ENCODE measurements around the gene CLTB. TPM values are rescaled to one million over a fixed set of nuclear protein-coding genes. Genes with fewer than 3 reads are reported as not detected.

Gene CLTB
- total RNA-seq, 2 donors from 2014 or later: 173 to 199 TPM

DNA sequence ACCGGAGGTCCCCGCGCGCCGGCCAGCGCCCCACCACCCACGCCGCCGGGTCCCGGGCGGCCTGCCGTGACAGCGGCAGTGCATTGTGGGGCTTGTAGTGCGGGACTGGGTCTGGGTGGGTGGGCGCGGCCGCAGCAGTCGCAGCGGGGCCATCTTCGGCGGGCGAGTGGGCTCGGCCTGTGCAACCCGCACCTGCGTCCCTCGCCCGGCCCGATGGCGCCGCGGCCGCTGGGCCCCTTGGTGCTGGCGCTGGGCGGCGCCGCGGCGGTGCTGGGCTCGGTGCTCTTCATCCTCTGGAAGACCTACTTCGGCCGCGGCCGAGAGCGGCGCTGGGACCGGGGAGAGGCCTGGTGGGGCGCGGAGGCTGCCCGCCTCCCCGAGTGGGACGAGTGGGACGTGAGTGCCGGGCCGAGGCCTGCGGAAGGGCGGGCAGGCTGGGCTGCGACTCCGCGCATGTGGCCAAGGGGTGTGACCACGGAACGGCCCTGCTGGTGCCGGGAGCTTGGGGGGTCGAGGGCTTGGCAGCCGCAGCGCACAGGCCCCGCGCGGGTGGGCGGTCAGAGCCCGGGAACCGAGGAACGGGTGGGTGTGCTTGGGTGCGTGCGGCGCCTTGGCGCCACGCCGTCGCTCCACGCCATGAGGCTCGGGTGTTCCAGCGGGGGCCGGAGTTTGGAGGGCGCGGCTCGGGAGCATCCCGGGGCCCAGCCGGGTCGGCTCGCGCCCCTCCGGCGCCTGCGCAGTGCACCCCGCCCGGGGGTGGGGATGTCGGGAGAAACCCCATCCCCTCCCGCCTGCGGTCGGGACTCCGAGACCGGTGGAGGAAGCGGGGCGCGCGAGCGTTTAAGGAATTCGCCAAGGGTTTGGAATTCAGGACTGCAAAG, 50.7 kb downstream of the CLTB start, which contains the start of gene ARL10:
TSS of gene ARL10 (plus strand) at position 137 of the 881 bp plus-strand sequence. CDS start at position 214, 77 bp downstream.
- DNase-seq (peak; percentile 55), ATAC-seq (peak; percentile 56 to 65)
- intact Hi-C loops (cut with DNase I): no loop called here

DNA sequence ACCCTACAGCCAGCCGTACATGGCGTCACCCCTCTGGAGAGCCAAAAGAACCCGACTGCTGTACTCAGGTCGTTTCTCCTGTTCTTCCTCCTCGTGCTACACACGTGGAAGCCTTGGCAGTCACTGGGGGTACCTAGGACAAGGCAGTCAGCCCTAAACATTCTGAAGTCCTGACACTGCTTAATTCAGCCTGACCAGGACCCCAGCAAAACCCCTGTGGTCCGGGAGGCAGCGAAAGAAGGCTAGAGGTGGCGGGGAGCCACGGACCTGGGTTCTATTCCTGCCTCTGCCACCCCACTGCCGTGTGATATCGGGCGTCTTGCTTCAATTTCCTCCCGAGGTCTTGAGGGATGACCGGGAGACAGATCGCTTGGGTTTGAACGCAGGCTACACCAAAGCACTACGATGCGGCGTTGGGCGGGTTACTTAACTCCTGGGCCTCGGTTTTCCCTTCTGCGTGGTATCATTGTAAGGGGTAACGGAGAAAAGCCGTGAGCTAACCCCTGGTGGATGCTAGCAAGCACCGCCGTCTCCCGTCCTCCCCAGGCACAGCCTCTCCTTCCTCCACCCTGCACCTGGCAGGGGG, 51.5 kb downstream of the CLTB start:
- intact Hi-C loops (cut with DNase I): no loop called here
- ATAC-seq: peak in 1 of 2 donors; percentile 2
- peak; percentile 39 for DNase-seq

DNA sequence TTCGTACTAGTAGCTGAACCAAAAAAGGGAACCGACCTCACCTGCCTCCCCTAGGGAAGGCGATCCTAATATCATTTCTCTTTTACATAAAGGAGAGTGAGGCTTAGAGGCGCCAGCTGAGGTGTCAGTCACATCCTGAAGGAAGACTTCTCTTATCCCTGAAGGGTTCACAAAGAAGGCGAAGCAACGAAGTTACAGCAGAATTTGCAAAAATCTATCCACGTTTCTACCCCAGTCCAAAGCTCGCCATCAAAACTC, 54.2 kb downstream of the CLTB start:
- DNase-seq (no peak), ATAC-seq (no peak)
- intact Hi-C loops (cut with DNase I): no loop called here

DNA sequence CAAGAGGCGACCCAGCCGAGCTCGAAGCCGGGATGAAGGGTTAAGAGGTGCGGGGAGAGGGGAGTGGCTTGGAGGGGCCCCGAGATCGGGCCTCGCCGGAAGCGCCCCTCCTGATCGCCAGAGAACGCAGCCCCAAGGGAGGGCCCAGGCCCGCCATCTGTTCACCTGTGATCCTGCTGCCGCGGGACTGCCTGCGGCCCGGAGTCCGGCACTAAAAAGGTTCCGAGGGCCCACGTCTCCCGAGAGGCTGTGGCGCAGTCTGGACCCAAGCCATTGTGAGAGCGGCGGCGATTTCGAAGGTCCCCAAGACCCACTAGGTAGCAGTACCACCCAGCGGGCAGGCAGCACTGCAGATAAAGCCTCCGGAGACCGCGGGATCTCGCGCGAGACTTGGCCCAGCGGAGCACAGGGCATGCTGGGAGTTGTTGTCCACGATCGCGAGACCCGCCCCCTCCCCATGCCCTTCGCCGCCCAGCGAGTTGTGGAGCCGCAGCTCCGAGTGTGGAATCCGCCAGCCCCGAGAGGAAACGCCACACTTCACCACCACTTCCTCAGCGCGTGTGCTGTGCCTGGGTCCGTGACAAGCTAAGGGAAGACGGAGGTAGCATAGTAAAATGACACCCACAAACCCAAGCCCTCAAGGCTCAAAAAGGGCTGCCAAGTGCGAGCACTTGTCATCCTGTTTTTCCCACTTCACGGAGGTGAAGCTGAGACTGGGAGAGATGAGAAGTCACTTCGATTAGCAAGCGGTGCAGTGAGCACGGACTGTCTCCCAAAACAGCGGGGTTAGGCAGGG, 54.7 kb downstream of the CLTB start, which contains the start of gene KIAA1191:
TSS of gene KIAA1191 (minus strand) at position 328 of the 796 bp plus-strand sequence. CDS start 2,256 bp downstream, outside the sequence.
- intact Hi-C loops (cut with DNase I): no loop called here
- peak; percentile 97 for DNase-seq
- ATAC-seq: peak; percentile 94 to 96

DNA sequence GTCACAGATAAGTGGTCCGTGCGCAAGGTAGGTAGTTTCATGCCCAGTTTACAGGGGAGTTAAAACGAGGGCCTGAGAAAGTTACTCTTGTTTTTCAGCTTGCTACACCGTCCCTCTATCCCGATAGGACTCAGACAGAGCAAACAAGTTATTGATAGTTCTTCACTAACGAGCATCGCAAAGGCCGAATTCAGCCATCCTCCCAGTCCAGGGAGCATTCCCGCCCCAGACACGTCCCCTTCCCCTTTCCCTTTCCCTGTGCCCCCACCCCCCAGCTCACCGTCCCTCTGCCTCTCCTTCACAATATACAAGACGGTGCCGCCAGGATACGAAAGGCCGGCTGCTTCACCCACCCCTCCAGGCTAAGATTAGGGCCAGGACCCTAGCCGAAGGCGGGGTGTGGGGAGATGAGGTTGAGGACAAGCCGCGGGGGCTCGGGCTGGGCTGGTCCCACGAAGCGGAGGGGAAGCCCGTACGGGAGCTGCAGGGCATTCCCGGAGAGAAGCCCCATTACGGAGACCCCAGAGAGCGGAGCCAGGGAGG, 55.4 kb downstream of the CLTB start:
- ATAC-seq: peak in 1 of 2 donors; percentile 2
- intact Hi-C loops (cut with DNase I): no loop called here
- no peak for DNase-seq

DNA sequence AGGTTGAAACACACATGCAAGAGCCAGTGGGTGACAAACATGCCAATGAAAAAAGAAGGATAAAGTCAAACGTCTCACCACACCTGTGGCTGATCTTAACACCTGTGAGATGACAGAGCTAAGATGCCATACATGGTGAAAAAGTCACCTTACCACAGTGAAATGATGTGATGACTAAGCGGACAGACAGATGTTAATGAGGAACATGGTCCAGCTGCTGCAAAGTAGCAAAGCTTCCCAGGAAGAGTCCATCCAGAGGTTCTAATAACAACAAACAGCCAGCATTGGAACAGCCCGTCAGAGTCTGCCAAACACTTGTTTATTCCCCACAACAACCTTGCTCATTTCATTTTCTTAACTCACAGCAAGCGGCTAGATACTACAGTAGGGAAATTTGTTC, 56.7 kb downstream of the CLTB start:
- ATAC-seq (no peak), DNase-seq (no peak)
- intact Hi-C loops (cut with DNase I): no loop called here

DNA sequence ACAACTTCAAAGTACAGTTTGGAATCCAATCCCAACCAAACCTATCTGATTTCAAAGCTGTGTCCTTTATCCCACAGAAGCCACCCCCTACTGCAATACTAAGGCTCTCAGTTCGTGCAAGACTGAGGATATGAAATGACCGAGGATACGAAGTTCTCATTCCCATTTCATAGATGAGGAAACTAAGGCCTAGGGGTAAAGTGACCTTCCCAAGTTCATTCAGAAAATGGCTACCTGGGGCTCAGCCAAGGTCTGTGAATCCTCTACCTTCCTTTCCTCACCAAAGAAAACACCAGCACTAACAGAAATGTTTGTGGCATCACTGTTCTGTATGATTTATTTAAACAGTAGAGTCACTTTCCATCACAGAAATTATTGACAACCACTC, 60.2 kb downstream of the CLTB start:
- DNase-seq: no peak
- intact Hi-C loops (cut with DNase I): no loop called here
- no peak for ATAC-seq

DNA sequence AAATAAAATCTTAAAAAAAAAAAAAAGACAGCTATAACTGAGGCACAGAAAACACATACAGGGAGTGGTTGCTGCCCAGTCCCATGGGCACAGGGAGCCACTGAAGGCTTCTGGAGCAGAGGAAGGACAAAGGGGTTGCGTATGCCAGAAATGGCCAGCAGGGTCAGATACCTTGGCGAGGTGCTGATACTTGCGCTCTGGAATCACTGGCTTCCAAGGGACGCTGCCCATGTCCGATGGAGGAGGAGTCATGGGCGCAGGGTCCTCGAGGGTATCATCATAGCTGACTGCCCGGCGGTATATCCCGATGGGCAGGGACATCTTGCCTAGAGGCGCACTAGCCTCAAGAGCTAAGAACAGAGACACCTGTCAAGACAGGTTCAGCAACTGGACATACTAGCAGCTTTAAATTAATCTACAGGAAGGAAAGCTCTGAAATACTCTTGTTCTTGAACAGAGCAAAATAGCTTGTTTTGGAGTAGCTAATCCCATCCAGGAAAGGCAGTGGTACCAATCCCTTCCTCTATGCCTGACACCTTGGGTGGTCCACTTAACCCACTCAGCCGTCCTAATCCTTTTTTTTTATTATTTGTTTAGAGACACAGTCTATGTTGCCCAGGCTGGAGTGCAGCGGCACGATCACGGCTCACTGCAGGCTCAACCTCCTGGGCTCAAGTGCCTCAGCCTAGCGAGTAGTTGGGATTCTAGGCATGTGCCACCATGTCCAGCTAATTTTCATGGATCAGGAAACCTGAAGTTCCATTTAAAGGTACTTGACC, 60.8 kb downstream of the CLTB start:
- DNase-seq: no peak
- intact Hi-C loops (cut with DNase I): no loop called here
- no peak for ATAC-seq

DNA sequence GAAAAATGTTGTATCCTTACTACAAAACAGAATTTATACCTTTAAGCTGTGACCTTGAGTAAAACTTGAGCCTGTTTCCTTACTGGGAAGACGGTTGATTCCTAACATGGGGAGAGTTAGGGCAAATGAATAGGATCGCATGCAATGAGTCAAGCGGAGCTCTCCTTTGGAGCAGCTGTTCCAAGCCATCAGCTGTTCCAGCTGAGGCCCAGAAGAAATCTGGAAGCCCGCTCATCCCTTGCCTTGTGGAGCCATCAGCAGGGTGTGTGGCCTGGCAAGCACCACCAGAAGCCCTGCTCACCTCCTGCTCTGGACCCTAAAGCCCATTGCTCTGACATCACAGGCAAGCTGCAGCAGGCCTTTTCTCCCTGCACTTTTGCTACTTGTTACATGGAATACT, 62.8 kb downstream of the CLTB start:
- intact Hi-C loops (cut with DNase I): no loop called here
- no peak for ATAC-seq
- no peak for DNase-seq

DNA sequence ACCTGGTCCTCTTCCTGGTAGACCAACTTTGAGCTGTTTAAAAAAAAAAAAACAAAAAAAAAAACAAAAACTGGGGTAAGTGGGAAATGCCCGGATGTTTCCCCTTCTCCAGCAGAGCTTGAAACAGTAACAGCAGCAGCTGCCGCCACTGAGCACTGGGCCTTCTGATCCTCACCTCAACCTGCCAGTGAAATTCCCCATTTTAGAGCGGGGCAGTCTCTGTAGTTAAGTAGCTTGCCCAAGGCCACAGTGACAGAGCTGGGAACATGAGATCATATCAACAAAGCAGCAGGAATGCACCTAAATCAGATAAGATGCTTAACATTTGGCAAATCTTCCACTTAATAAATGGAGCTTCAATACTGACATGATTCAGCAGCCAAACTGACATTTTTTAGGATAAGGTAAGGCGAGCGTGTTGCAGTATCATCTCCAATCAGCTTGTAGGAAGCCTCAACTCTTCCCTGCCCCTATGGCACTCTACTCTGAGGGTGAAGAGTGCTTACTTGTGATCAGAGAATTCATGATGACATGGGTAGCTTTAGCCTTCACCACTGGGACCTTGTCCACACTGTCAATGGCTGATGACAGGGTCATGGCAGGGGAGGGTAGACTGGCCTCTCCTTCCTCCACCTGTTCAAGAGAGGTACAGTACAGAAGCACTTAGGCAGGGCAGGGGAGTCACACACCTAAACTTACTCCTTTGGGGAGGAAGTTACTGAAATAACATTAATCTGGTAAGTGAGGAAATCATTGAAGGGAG, 64.0 kb downstream of the CLTB start:
- intact Hi-C loops (cut with DNase I): no loop called here
- ATAC-seq (no peak), DNase-seq (no peak)

DNA sequence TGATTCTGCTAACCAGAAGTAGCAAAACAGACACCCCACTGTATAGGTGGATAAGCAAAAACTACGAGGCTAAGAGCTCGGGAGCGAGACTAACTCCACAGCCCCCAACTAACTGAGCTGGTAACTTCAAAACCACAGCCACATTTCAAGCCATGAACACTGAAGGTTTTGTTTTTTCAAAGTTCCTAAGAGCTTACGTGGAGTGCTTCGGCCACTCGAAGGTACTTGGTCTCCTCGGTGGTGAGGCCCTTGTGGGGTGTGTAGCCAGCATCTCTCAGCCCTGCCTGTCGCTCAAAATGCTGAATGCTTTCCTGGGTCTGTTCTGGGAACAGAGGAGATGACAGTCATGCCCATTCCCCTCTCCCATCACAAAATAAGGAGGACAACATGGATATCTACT, 65.9 kb downstream of the CLTB start:
- no peak for DNase-seq
- intact Hi-C loops (cut with DNase I): no loop called here
- no peak for ATAC-seq

DNA sequence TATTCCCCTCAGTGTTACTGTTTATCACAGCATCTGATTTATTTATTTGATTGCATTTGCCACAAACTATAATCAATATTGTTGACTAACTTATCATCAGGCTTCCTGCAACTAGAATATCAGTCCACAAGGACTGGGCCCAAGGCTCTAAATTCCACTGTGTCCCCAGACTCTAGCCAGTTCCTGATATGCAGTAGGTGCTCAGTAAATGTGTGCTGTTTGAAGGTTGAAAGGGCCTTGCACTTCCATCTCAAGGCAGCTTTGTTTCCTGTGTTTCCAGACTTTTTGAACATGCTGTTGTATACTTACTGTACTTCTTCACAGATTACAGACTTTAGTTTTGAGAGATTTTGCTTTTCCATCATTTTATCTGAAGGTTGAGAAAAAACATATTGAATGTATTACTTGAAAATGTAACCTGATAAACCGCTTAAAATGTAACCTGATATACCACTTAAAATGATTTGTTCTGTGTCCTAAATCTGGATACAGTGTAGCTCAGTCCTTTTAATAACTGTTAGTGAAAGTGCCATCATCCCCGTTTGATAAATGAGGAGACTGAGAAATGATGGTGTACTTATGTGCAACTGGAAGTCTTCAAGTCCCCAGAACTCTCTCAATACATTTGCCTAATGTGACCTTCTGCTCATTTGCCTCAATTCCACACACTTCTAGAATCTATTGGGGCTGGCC, 73.4 kb downstream of the CLTB start:
- intact Hi-C loops (cut with DNase I): no loop called here
- DNase-seq: no peak

More for the DNA sequence above, 73.4 kb downstream of the CLTB start:
- ATAC-seq: no peak

Small RNA genes within 50 kb of the gene (microRNA-seq; reads per million reads assigned to microRNA genes)
- 5.0 to 16.3 reads per million in 2 donors for gene MIR1271

Other genes with a start within 250 kb of the CLTB start
- gene SIMC1, start 178.1 kb downstream of the CLTB start, total RNA-seq: 1 to 10 TPM; 6.8 to 8.0 TPM
- 10 to 100 TPM; 79.6 to 86.0 TPM for gene KIAA1191, start 54.8 kb downstream of the CLTB start, total RNA-seq
- gene ARL10, start 51.1 kb downstream of the CLTB start, total RNA-seq: 1 to 10 TPM; 8.0 to 8.2 TPM
- gene NOP16, start 27.9 kb downstream of the CLTB start, total RNA-seq: 10 to 100 TPM; 15.6 to 30.2 TPM
- 100 to 1,000 TPM; 159 to 166 TPM for gene HIGD2A, start 27.8 kb downstream of the CLTB start, total RNA-seq
- 10 to 100 TPM; 15.3 to 23.3 TPM for gene FAF2, start 31.8 kb upstream of the CLTB start, total RNA-seq
- gene RNF44, start 120.9 kb upstream of the CLTB start, total RNA-seq: 10 to 100 TPM; 24.5 to 26.6 TPM
- gene CDHR2, start 132.8 kb upstream of the CLTB start, total RNA-seq: under 1 TPM; 0.29 TPM
- under 1 TPM; 0.81 to 0.97 TPM for gene GPRIN1, start 193.6 kb upstream of the CLTB start, total RNA-seq
- 1 to 10 TPM in 1 of 2 donors, under 1 TPM in 1; 0.74 to 1.3 TPM for gene SNCB, start 214.0 kb upstream of the CLTB start, total RNA-seq
- not detected for gene EIF4E1B, start 214.1 kb upstream of the CLTB start, total RNA-seq
- 10 to 100 TPM; 21.2 to 25.6 TPM for gene TSPAN17, start 230.9 kb upstream of the CLTB start, total RNA-seq